ENCODE results near the gene RAB34.

GRCh38 chr17:28665994-28666393 is 51.7 kb downstream of the RAB34 start:
- TF ChIP-seq CTCF (IDR thresholded peaks at IDR 0.05) (no peak), POLR2A (IDR thresholded peaks at IDR 0.05) (no peak)

Data from breast epithelium (tissue), 3 donors.